Stimulated activated CD4-positive, alpha-beta T cell treated with anti-CD3 and anti-CD28 coated beads, Interleukin-1b, Interleukin-23, amount 100 ng/mL, for 24 hours (primary cell): ENCODE results near the gene PDPK1.
"Not testable (repeated sequence)": the region's sequence is repeated elsewhere in the genome, so short reads cannot be mapped to it uniquely, and the experiment has no call there.

Source experiments
- DNase-seq, 4 experiments: peaks; one replicate each; pipeline ENCODE4 v3.0.0-alpha.2; 2020; ENCODE audit warnings: low read depth in 4 of 4, low spot score in 1 of 4

The PDPK1 gene

GRCh38 chr16:2586241-2586640 is 48.4 kb downstream of the PDPK1 start:
- DNase-seq = no peak

GRCh38 chr16:2586901-2587480 is 49.2 kb downstream of the PDPK1 start:
- no peak for DNase-seq

- no peak for DNase-seq
These were observed 50.2 kb downstream of the PDPK1 start for GRCh38 chr16:2587891-2588565.

- DNase-seq = no peak
These were observed 53.8 kb downstream of the PDPK1 start for GRCh38 chr16:2591476-2592240.

GRCh38 chr16:2592786-2593185 is 55.0 kb downstream of the PDPK1 start:
- no peak for DNase-seq

- no peak for DNase-seq
These were observed 57.8 kb downstream of the PDPK1 start for GRCh38 chr16:2595393-2596205.

GRCh38 chr16:2596747-2597559 is 59.1 kb downstream of the PDPK1 start:
- no peak for DNase-seq

- no peak for DNase-seq
These were observed 59.7 kb downstream of the PDPK1 start for GRCh38 chr16:2597560-2597902.

- DNase-seq = no peak
These were observed 60.4 kb downstream of the PDPK1 start for GRCh38 chr16:2598133-2598641.

- DNase-seq = no peak
These were observed 60.9 kb downstream of the PDPK1 start for GRCh38 chr16:2598723-2599122.

GRCh38 chr16:2599165-2599564 is 61.3 kb downstream of the PDPK1 start:
- not testable (repeated sequence) for DNase-seq

- DNase-seq = not testable (repeated sequence)
These were observed 62.0 kb downstream of the PDPK1 start for GRCh38 chr16:2599785-2600184.

GRCh38 chr16:2601301-2602025 is 63.6 kb downstream of the PDPK1 start:
- not testable (repeated sequence) for DNase-seq

GRCh38 chr16:2602175-2602574 is 64.4 kb downstream of the PDPK1 start:
- not testable (repeated sequence) for DNase-seq

GRCh38 chr16:2603165-2604015 is 65.6 kb downstream of the PDPK1 start:
- peak; percentile 63 to 84 (median 74) for DNase-seq

- not testable (repeated sequence) for DNase-seq
These were observed 66.2 kb downstream of the PDPK1 start for GRCh38 chr16:2604016-2604369.

- not testable (repeated sequence) for DNase-seq
These were observed 69.0 kb downstream of the PDPK1 start for GRCh38 chr16:2606820-2607219.

- DNase-seq = not testable (repeated sequence)
These were observed 71.5 kb downstream of the PDPK1 start for GRCh38 chr16:2609345-2609744.
